Measurements from ENCODE around the gene GPATCH4. TPM values are rescaled to one million over a fixed set of nuclear protein-coding genes. Genes with fewer than 3 reads are reported as not detected.

The GPATCH4 gene
- total RNA-seq, 2 experiments from 2014 or later, result 35.3 to 36.3 TPM

- CTCF ChIA-PET, result interaction anchor here (0.9 to 1.6 kb wide), 3 partner anchors 22 to 200 kb away, joined by 3 to 9 read pairs (median 4); no protein-coding TSS in a partner anchor
- H3K27me3 Mint-ChIP-seq, result no peaks in the 10 kb centered on the region
- peaks cover 36% of the 10 kb centered on the region for H3K4me1 ChIP-seq (ENCODE audit: insufficient read depth, low read length)
- no peaks in the 10 kb centered on the region for H3K27me3 ChIP-seq (ENCODE audit: control insufficient read depth in 1 of 2, insufficient read depth in 2 of 2, low read length in 2 of 2)
- intact Hi-C loops (cut with DNase I, micrococcal nuclease), result no loop called here
- no peaks in the 10 kb centered on the region for H3K9me3 Mint-ChIP-seq
- no peak overlapping the region for H3K4me3 Mint-ChIP-seq
- no peak for TF ChIP-seq CTCF (IDR thresholded peaks at IDR 0.05)
- H3K36me3 Mint-ChIP-seq (ENCODE audit: low read depth), result peaks cover 9% of the 10 kb centered on the region
- ATAC-seq (ENCODE audit: poor library complexity) (no peak), DNase-seq (no peak)
- peaks cover 38% of the 10 kb centered on the region for H3K4me1 Mint-ChIP-seq (ENCODE audit: low read depth)
- H3K36me3 ChIP-seq (ENCODE audit: insufficient read depth, low read length), result no peaks in the 10 kb centered on the region
- no peak overlapping the region for H3K4me3 ChIP-seq (ENCODE audit: low read length)
- H3K27ac ChIP-seq (ENCODE audit: low read depth in 1 of 2, low read length in 2 of 2), result no peak overlapping the region
- H3K27ac Mint-ChIP-seq, result no peak overlapping the region
- H3K9me3 ChIP-seq (ENCODE audit: control insufficient read depth in 1 of 2, insufficient read depth in 1 of 2, low read length in 2 of 2), result no peaks in the 10 kb centered on the region
- POLR2A ChIA-PET, result interaction anchor here (1.4 to 1.7 kb wide), 2 partner anchors 85 to 96 kb away, joined by 3 to 5 read pairs; no protein-coding TSS in a partner anchor
Measured at GRCh38 chr1:156586323-156586722, 15.0 kb downstream of the GPATCH4 start.

GRCh38 chr1:156584813-156585212 lies 16.5 kb downstream of the GPATCH4 start:
- Mint-ChIP-seq H3K4me3 (no peak overlapping the region), H3K27ac (no peak overlapping the region), H3K27me3 (no peaks in the 10 kb centered on the region), H3K9me3 (no peaks in the 10 kb centered on the region), H3K36me3 (ENCODE audit: low read depth) (peaks cover 9% of the 10 kb centered on the region), H3K4me1 (ENCODE audit: low read depth) (peaks cover 33% of the 10 kb centered on the region)
- H3K27me3 ChIP-seq (ENCODE audit: control insufficient read depth in 1 of 2, insufficient read depth in 2 of 2, low read length in 2 of 2), result no peaks in the 10 kb centered on the region
- ATAC-seq (ENCODE audit: poor library complexity) (no peak), DNase-seq (no peak)
- H3K27ac ChIP-seq (ENCODE audit: low read depth in 1 of 2, low read length in 2 of 2), result no peak overlapping the region
- TF ChIP-seq CTCF (IDR thresholded peaks at IDR 0.05), result no peak
- no peaks in the 10 kb centered on the region for H3K36me3 ChIP-seq (ENCODE audit: insufficient read depth, low read length)
- intact Hi-C loops (cut with DNase I, micrococcal nuclease), result loop anchor here (1.0 to 5.0 kb wide), 5 partner anchors 23 to 103 kb away; partner anchors contain the start of gene MEF2D (in 1 of the 2)
- H3K9me3 ChIP-seq (ENCODE audit: control insufficient read depth in 1 of 2, insufficient read depth in 1 of 2, low read length in 2 of 2), result no peaks in the 10 kb centered on the region
- no peak overlapping the region for H3K4me3 ChIP-seq (ENCODE audit: low read length)
- H3K4me1 ChIP-seq (ENCODE audit: insufficient read depth, low read length), result peaks cover 32% of the 10 kb centered on the region
- ChIA-PET CTCF (interaction anchor here (1.0 kb wide), 1 partner anchor 104 kb away, joined by 3 read pairs; no protein-coding TSS in a partner anchor), POLR2A (no interaction called here)

- peak; percentile 44 to 90 (median 69) for DNase-seq
- Histone ChIP-seq H3K9me3 (ENCODE audit: control insufficient read depth in 1 of 2, insufficient read depth in 1 of 2, low read length in 2 of 2) (no peaks in the 10 kb centered on the region), H3K27me3 (ENCODE audit: control insufficient read depth in 1 of 2, insufficient read depth in 2 of 2, low read length in 2 of 2) (no peaks in the 10 kb centered on the region), H3K4me1 (ENCODE audit: insufficient read depth, low read length) (peaks cover 32% of the 10 kb centered on the region), H3K36me3 (ENCODE audit: insufficient read depth, low read length) (no peaks in the 10 kb centered on the region), H3K4me3 (ENCODE audit: low read length) (no peak overlapping the region), H3K27ac (ENCODE audit: low read depth in 1 of 2, low read length in 2 of 2) (no peak overlapping the region)
- ChIA-PET CTCF (interaction anchor here (1.0 to 2.9 kb wide), 2 partner anchors 25 to 103 kb away, joined by 3 to 15 read pairs; no protein-coding TSS in a partner anchor), POLR2A (interaction anchor here (3.2 kb wide), 1 partner anchor 83 kb away, joined by 49 read pairs; the partner anchor contains the start of gene MEF2D)
- peak overlapping the region; percentile 63 for H3K4me3 Mint-ChIP-seq
- peaks cover 33% of the 10 kb centered on the region for H3K4me1 Mint-ChIP-seq (ENCODE audit: low read depth)
- TF ChIP-seq CTCF (IDR thresholded peaks at IDR 0.05), result peak; percentile 85
- intact Hi-C loops (cut with DNase I, micrococcal nuclease), result loop anchor here (1.0 to 5.0 kb wide), 5 partner anchors 24 to 102 kb away; partner anchors contain the start of gene MEF2D (in 1 of the 2)
- no peaks in the 10 kb centered on the region for H3K9me3 Mint-ChIP-seq
- H3K36me3 Mint-ChIP-seq (ENCODE audit: low read depth), result peaks cover 9% of the 10 kb centered on the region
- H3K27me3 Mint-ChIP-seq, result no peaks in the 10 kb centered on the region
- H3K27ac Mint-ChIP-seq, result peak overlapping the region; percentile 90
- ATAC-seq (ENCODE audit: poor library complexity), result peak; percentile 63
Measured at GRCh38 chr1:156583821-156584622, 17.3 kb downstream of the GPATCH4 start.
